D721Med (cell line): ENCODE measurements around the gene DMP1.

Source experiments
- DNase-seq: peaks from one replicate; pipeline ENCODE4 v3.0.0; 2011; ENCODE audit warnings: low spot score; ENCODE audit not compliant: insufficient read length
- FAIRE-seq: peaks from 2 replicates; lab custom pipeline; 2011; peaks lifted over from hg19 to GRCh38; lab: Jason Lieb, UNC
- CTCF ChIP-seq: IDR thresholded peaks from 2 replicates; pipeline ENCODE4 v1.5.1; 2012; ENCODE audit warnings: mild to moderate bottlenecking, control low read depth; ENCODE audit not compliant: insufficient read depth; ENCODE audit errors: missing control alignments

Gene DMP1

GRCh38 chr4:87649980-87650379 lies at the start of gene DMP1:
Gene DMP1, plus strand, starts transcription at chr4:87650280. Its CDS starts 6,213 bp downstream, at chr4:87656493.
- DNase-seq, result no peak
- FAIRE-seq, result no peak
- no peak for TF ChIP-seq CTCF

- no peak for TF ChIP-seq CTCF
- DNase-seq (no peak), FAIRE-seq (no peak)
Measured at GRCh38 chr4:87601361-87601760, 48.7 kb upstream of the DMP1 start.

- no peak for TF ChIP-seq CTCF
- FAIRE-seq (no peak), DNase-seq (no peak)
Measured at GRCh38 chr4:87608229-87608628, 41.9 kb upstream of the DMP1 start, which contains the start of gene DSPP. Gene DSPP, plus strand, starts transcription at chr4:87608529. Its CDS starts 2,380 bp downstream, at chr4:87610909.

GRCh38 chr4:87614292-87614890 lies 35.7 kb upstream of the DMP1 start:
- FAIRE-seq (no peak), DNase-seq (no peak)
- no peak for TF ChIP-seq CTCF

- no peak for FAIRE-seq
Measured at GRCh38 chr4:87616268-87616667, 33.8 kb upstream of the DMP1 start.

GRCh38 chr4:87620086-87620485 lies 30.0 kb upstream of the DMP1 start:
- TF ChIP-seq CTCF, result no peak
- DNase-seq (no peak), FAIRE-seq (no peak)

More at GRCh38 chr4:87616268-87616667, 33.8 kb upstream of the DMP1 start:
- no peak for TF ChIP-seq CTCF
- DNase-seq, result no peak

GRCh38 chr4:87620491-87620890 lies 29.6 kb upstream of the DMP1 start:
- DNase-seq (no peak), FAIRE-seq (no peak)
- TF ChIP-seq CTCF, result no peak
